Anterior cingulate cortex (tissue), 58 donors: Measurements from ENCODE around the gene CDH23.

Source experiments
- DNase-seq, 58 donors: peaks; one replicate each; lab custom pipeline; 2025; lab: John Stamatoyannopoulos, UW

Gene CDH23

DNA sequence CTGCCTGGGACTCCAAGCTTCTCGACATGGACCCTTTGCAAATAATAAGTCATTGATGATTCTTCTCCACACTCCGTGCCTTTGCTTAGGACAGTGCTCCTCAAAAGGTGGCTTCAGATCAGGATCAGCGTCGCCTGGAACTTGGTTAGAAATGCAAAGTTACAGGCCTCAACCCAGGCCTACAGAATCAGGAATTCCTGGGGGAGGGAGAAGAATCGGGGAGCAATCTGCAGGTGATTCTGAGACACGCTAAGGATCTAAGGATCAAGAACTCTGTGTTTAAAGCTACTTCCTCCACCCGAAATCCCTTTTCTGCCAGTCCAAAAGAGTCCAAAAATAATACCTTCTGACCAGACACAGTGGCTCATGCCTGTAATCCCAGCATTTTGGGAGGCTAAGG lies 244.7 kb downstream of the CDH23 start:
- DNase-seq = no peak

DNA sequence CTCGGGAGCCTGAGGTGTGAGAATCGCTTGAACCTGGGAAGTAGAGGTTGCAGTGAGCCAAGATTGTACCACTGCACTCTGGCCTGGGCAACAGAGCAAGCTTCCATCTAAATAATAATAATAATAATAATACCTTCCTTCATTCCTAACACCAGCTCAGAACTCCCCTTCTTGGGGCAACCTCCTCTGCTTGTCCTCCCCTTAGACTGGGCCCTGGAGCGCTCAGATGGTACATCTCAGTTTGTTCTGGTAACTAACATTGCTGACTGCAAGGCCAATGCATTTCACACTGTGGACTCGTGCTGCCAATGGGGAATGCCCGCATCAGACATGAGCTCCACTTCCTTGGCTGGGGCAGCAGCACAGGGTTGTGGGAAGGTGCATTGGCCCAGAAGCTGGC lies 245.3 kb downstream of the CDH23 start:
- no peak for DNase-seq

GRCh38 chr10:71643904-71644303 lies 247.2 kb downstream of the CDH23 start:
- DNase-seq = no peak

DNA sequence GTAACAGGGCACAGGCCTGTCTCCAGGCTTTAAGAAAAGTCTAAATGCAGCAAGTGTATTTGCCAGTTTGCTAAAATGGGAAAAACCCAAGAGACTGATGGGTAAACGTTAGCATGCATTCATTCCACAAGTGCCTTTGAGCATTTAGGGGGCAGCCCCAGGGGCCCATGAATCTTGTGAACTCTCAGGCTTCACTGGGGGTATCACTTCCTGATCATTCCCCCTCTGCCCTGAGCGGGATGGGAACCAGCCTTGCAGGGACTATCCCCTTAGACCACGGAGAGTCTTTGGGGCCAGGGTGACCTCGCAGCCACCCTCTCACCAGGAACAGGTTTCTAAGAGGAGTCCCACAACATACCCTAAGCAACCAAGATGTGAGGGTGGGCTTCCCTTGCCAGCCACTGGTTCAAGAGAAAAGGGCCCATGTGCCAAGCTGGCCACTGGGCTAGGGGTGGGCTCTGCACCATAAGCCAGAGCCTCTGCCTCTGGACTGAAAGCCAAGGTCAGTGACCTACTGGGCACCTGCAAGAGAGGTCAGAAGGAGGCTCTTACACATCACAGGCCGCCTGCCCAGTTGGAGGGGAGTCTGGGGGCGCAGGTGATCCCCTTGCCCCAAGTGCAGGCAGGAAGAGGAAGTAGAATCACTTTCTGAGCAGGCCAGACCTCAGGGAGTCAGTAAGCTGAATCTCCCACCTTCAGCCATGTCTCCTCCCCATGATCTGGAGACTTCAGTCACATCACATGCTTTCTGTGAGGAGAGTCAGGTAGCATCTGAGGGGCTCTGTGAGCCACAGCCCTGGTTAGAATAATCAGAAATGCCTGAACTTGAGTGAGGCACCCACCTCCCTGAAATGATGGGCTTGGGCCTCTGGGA lies 247.8 kb downstream of the CDH23 start:
- no peak for DNase-seq

GRCh38 chr10:71645185-71645584 lies 248.5 kb downstream of the CDH23 start:
- peak in 1 of 58 donors; percentile 3 for DNase-seq

DNA sequence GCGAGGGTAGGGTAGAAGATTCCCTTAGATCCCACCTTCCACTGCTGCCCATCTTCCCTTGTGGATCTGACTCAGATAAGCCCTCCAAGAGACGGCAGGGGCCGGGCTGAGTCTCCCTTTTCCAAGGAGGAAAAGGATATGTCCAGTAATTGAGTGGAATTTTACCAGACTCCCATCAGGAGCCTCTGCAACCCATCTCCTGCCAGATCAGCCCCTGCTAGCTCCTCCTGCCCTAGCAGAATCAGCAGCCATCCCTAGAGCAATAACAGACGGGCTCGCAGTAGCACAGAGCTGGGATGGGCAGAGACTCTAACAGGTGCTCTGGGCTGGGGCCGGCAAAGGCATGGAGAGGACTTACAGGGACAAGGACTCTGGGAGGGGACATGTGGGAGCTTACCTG lies 249.3 kb downstream of the CDH23 start:
- DNase-seq = no peak

DNA sequence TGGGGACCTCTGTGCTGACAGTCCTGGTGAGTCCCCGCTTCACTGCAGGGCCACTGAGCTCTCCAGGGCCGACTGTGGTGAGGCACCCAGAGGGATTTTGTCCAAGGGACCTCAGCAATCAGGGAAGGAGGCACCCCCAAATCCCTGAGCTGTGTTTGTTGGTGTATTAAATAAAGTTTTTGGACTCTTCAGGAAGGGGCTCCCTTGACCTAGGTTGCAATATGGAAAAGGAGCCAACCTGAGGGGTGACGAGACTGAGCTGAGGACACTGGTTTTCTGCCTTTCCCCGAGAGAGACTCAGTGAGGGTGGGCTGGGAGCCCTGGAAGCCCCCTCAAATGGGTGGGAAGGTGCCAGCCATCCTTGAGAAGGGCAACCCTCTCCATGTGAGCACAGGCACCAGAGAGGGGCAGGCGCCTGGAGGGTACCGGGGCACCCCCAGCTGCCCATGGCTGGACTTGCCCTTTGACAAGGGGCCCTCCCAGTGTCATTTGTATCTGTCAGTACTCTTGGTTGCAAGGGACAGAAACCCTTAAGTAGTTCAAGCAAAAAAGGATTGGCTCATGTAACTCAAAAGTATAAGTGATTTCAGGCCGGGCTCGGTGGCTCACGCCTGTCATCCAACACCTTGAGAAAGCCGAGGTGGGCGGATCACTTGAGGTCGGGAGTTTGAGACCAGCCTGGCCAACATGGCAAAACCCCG lies 250.0 kb downstream of the CDH23 start:
- no peak for DNase-seq

- DNase-seq = no peak
Observed at GRCh38 chr10:71647526-71648253, 251.0 kb downstream of the CDH23 start.

GRCh38 chr10:71648254-71648932 lies 251.7 kb downstream of the CDH23 start:
- no peak for DNase-seq

DNA sequence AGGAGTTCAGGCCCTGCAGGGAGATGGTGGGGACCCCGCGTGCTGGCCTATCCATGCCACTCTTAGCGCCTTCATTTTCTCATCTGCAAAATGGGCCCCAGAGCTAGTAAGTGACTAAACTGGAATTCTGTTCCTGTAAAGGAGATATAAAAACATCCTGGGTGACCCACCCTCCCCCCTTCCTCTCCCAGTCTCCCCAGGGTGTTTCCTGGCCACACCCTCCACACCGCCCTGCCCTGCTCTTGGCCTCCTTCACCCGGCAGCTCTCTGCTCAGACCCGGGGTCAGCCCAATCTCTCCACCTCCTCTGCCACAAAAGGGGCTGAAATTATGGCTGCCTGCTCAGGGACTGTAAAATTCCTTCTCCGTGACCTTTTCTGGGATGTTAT lies 252.2 kb downstream of the CDH23 start:
- DNase-seq = no peak

- no peak for DNase-seq
Observed at GRCh38 chr10:71649631-71650030, 252.9 kb downstream of the CDH23 start.

GRCh38 chr10:71650397-71650796 lies 253.7 kb downstream of the CDH23 start:
- no peak for DNase-seq

- DNase-seq = no peak
Observed at GRCh38 chr10:71651428-71651827, 254.7 kb downstream of the CDH23 start.

- DNase-seq = no peak
Observed at GRCh38 chr10:71651928-71652327, 255.2 kb downstream of the CDH23 start.

GRCh38 chr10:71653044-71653443 lies 256.3 kb downstream of the CDH23 start:
- DNase-seq = no peak

- DNase-seq = no peak
Observed at GRCh38 chr10:71656220-71656619, 259.5 kb downstream of the CDH23 start.

GRCh38 chr10:71657604-71658466 lies 261.1 kb downstream of the CDH23 start:
- no peak for DNase-seq

- no peak for DNase-seq
Observed at GRCh38 chr10:71658467-71658745, 261.7 kb downstream of the CDH23 start.

GRCh38 chr10:71659111-71659634 lies 262.5 kb downstream of the CDH23 start:
- no peak for DNase-seq

DNA sequence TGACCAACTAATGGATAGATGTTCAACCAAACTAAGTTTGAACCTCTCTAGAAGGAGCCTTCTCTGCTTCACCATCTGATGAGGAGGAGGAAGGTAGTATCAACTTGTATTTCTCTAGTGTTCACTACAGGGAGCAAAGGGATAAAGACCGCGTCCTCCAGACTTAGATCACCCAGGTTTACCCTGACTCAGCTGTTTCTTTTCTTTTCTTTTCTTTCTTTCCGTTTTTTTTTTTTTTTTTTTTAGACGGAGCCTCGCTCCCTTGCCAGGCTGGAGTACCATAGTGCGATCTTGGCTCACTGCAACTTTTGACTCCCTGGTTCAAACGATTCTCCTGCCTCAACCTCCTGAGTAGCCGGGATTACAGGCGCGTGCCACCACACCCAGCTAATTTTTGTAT lies 263.0 kb downstream of the CDH23 start:
- no peak for DNase-seq
